AG10803 (cell line): ENCODE results near the gene AP1S3.
A peak's percentile ranks its signal among the peaks of the same experiment; 100 is the strongest.

Source experiments
- DNase-seq: peaks from one replicate; pipeline ENCODE4 v3.0.0; 2010; ENCODE audit warnings: low read depth
- H3K4me3 ChIP-seq: 2 replicates; pipeline ENCODE4 v1.5.1; 2011; ENCODE audit warnings: mild to moderate bottlenecking, low read length, control low read depth
- TF ChIP-seq, protein P1 (sequence below): conservative IDR thresholded peaks from 2 replicates; pipeline ENCODE4 v1.5.1; 2011; ENCODE audit warnings: mild to moderate bottlenecking, low read length, control low read depth, inconsistent platforms

AP1S3 gene

DNA sequence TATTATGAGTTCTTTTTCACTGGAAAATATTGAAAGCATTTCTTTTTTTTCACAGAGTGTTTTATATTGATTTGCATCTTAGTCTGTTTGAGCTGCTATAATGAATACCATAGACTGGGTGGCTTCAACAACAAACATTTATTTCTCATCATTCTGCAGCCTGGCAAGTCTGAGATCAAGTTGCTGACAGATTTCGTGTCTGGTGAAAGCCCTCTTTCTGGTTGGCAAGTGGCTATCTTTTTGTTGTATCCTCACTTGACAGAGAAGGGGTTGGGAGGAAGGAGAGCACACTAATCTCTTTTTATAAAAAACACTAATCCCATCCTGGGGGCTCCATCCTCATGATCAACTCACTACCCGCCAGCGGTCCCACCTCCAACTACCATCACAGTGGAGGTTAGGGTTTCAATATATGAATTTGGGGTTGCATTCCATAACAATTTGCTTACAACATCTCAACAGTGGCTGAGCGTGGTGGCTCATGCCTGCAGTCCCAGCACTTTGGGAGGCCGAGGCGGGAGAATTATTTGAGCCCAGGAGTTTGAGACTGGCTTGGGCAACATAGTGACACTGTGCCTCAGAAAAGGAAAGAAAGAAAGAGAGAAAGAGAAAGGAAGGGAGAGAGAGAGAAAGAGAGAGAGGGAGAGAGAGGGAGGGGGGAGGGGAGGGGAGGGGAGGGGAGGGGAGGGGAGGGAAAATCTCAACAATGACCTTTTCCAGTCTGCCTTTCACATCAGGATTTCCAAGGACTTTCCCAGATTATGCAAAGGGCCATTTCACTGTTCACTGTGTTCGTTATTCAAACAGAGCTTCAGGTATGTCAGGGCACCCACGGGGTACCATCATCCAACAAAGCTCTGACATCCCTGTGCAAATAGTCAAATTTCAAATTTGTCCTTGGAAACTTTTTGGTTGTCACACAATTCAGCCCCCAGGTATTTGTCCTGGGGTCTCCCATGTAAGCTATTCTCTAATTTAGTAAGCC, 111.1 kb downstream of the AP1S3 start:
- TF ChIP-seq, protein P1, sequence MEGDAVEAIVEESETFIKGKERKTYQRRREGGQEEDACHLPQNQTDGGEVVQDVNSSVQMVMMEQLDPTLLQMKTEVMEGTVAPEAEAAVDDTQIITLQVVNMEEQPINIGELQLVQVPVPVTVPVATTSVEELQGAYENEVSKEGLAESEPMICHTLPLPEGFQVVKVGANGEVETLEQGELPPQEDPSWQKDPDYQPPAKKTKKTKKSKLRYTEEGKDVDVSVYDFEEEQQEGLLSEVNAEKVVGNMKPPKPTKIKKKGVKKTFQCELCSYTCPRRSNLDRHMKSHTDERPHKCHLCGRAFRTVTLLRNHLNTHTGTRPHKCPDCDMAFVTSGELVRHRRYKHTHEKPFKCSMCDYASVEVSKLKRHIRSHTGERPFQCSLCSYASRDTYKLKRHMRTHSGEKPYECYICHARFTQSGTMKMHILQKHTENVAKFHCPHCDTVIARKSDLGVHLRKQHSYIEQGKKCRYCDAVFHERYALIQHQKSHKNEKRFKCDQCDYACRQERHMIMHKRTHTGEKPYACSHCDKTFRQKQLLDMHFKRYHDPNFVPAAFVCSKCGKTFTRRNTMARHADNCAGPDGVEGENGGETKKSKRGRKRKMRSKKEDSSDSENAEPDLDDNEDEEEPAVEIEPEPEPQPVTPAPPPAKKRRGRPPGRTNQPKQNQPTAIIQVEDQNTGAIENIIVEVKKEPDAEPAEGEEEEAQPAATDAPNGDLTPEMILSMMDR, result no peak
- H3K4me3 ChIP-seq, result no peak overlapping the region
- DNase-seq, result no peak

DNA sequence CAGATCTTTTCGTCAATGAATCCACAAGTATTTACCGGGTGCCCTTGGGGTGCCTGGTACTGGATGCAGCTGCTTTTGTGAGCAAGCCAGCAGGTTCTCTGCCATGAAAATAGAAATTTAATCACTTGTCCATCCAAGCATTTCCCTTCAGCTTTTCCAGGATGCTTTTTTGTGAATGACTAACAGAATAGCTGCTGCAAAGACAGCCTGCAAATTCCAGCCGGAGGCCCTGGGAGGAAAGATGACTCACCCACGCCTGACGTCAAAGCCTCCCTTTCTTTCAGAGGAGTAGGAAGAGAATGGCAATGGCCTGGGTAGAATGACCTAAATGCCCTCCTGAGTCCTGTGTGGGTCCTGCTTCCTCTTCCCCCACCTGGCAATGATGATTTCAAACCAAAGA, 111.9 kb downstream of the AP1S3 start:
- TF ChIP-seq, protein P1, result no peak
- DNase-seq, result peak; percentile 91
- H3K4me3 ChIP-seq, result no peak overlapping the region

DNA sequence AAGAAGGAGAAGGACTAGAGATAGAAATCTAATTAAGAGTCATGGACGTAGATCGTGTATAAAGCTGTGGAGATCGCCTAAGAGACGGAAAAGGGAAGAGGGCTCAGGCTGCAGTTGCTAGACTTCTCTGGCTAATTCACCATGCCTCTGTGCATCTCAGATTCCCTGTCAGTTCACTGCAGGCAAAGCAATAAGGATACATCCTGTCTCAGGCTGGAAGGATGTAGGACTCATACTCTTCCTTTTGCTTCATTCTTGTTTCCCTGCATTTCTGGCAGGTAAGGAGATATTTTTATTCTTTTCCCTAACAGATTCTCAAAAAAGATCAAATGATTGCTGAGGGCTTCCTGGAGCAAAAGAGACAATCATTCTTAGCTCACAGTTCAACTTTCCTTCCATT, 112.5 kb downstream of the AP1S3 start:
- H3K4me3 ChIP-seq, result no peak overlapping the region
- TF ChIP-seq, protein P1, result no peak
- DNase-seq, result no peak

DNA sequence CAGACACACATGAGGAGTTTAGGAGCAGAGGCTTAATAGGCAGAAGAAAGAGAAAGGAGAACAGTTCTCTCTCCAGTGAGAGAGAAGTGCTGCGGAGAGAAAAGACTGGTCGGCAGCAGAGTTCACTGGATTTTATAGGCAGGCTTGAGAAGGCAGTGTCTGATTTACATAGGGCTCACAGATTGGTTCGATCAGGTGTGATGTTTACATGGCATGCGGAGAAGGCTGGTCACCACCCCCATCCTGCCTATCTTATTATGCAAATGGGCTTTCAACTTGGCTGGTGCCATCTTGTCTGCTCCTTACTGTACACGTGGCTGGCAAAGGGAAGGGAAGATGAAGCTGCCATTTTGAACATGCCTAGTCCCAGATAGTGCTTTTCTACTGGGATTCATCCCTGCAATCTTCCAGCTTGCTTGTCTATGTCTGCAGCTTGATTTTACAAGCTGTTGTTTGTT, 113.4 kb downstream of the AP1S3 start:
- no peak overlapping the region for H3K4me3 ChIP-seq
- TF ChIP-seq, protein P1, result no peak
- DNase-seq, result no peak

DNA sequence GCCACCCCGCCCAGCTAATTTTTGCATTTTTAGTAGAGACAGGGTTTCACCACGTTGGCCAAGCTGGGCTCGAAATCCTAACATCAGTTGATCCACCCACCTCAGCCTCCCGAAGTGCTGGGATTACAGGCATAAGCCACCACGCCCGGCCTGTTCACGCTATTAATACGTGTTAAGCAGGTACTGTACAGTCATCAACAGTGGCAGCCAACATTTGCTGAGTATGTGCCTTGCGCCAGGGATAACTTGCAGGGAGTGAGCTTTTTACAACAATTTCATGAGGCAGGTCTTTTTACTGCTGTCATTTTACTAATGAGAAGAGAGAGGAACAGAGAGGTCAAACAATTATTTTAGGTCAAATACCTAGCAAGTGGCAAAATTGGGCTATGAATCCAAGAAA, 115.2 kb downstream of the AP1S3 start:
- TF ChIP-seq, protein P1, result no peak
- H3K4me3 ChIP-seq, result no peak overlapping the region
- no peak for DNase-seq

DNA sequence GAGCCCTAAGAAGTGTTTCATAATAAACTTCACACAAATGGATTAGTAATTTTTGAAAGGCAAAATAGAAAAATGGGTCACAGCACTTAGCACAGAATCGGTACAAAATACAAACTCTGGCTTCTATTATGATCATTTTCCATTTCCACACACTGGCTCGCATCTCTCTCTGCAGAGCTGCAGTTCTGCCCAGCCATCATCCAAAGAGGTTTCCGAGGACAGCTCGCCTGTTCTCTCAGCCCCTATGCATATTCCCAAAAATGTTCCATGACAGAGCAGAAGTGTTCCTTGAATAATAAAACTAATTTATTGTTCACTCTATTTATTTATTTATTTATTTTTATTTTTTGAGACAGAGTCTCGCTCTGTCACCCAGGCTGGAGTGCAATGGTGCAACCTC, 115.6 kb downstream of the AP1S3 start:
- H3K4me3 ChIP-seq, result no peak overlapping the region
- DNase-seq, result no peak
- TF ChIP-seq, protein P1, result no peak

DNA sequence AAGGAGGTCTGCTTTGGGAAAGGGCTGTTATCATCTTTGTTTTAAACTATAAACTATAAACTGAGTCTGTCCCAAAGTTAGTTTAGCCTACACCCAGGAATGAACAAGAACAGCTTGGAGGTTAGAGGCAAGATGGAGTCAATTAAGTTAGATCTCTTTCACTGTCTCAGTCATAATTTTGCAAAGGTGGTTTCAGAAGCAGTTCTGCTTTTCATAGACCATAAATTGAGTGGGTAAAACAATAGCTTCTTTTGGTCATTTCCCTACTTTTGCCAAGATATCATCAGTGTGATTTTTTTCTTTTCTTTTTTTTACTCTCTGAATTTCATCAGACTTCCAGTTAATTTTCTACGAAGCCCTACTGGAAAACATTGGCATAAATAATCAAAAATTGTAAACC, 117.0 kb downstream of the AP1S3 start:
- TF ChIP-seq, protein P1, result no peak
- no peak overlapping the region for H3K4me3 ChIP-seq
- DNase-seq, result no peak
